ENCODE data around the gene EFCAB6.

The EFCAB6 gene

DNA sequence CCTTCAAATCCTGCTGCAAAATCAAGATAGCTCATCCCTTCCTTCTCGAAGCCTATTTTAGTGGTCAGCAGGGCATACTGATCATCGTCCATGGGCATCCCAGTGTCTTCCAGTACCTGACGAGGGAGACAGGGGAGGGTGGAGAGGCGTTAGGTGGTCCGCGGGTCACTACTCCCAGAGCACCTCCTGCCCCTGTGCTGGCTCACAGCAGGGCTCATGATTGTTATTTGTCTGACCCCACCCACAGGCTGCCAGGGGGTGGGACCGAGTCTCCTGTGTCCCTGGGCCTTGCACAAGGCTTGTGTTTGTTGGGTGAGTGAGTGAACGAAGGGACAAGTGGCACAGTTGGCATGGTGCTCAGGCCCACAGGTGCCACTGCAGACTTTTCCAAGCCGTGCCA, 177.0 kb downstream of the EFCAB6 start:
- no peak for TF ChIP-seq CTCF (IDR thresholded peaks at IDR 0.05; ENCODE audit: low read depth, low read length, missing control alignments)
- no peak for DNase-seq (ENCODE audit: low read depth)
- in situ Hi-C loops (cut with HindIII; ENCODE audit: low sequenced_read_pairs), result no loop called here
- H3K4me3 ChIP-seq (ENCODE audit: low read depth, low read length), result no peak overlapping the region

DNA sequence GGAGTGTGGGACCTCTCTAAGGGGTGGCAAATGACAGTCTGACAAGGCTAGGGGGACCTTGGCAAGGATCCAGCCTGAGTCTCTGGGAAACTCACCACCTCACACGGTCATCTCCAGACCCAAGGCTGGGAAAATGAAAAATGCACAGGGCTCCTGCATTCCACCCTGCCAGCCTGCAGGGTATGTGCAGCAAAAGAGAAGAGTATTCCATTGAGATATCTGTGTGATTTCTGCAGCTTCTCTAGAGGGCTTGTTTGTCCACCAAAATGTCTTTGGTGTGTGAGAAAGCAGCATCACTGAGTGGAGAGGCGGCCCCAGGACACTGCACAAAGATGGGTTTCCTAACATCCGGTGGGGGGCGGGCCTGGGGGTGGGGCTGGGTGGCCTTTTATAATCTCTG, 177.8 kb downstream of the EFCAB6 start:
- TF ChIP-seq CTCF (IDR thresholded peaks at IDR 0.05; ENCODE audit: low read depth, low read length, missing control alignments), result no peak
- in situ Hi-C loops (cut with HindIII; ENCODE audit: low sequenced_read_pairs), result no loop called here
- DNase-seq (ENCODE audit: low read depth), result no peak
- no peak overlapping the region for H3K4me3 ChIP-seq (ENCODE audit: low read depth, low read length)

DNA sequence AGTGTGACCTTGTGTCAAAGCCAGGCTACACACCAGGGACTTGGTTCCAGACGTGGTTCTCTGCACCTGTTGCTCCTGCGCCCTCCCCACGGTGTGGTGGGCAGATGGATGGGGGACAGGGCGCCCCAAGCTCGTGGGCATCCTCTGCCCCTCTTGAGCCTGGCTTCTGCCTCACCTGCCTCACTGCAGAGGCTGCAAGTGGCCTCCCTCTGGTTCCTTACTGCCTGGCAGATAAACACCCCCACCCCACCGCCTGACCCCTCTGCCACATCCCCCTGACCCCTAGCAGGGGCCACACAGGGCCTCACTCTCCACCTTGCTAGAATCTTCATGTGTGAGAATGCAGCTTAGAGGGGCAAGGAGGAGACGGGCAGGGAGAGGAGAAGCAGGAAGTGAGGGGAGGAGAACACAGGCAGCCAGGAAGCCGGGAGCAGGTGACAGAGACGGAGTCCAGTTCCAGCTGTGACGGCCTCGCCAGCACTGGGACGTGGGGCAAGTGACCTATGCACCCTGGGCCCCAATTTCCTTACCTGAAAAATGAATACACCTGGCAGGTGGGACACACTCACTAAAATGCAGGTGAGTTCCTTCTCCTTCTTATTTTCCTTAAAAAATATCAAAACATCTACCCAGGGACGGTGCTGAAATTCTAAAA, 178.3 kb downstream of the EFCAB6 start:
- no peak for TF ChIP-seq CTCF (IDR thresholded peaks at IDR 0.05; ENCODE audit: low read depth, low read length, missing control alignments)
- in situ Hi-C loops (cut with HindIII; ENCODE audit: low sequenced_read_pairs), result no loop called here
- no peak overlapping the region for H3K4me3 ChIP-seq (ENCODE audit: low read depth, low read length)
- DNase-seq (ENCODE audit: low read depth), result no peak

DNA sequence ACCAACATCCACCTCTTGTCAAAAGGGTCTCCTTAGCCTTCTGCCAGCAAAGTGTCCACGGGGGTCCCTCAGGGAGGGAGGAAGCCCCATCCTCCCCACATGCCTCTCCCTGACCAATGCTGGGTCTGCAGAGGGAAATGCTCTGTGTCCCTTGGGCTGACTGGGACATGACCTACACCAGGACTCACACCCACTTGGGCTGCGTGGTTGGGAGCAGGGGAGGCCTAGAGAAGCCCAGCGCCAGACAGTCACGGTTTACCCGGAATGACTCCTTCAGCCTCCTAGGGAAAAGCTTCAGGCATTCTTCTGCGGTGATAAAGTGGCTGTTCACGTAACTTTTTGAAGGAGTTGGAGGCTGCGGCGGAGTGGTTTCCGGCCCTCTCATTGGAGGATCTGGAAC, 180.3 kb downstream of the EFCAB6 start:
- H3K4me3 ChIP-seq (ENCODE audit: low read depth, low read length), result no peak overlapping the region
- DNase-seq (ENCODE audit: low read depth), result no peak
- in situ Hi-C loops (cut with HindIII; ENCODE audit: low sequenced_read_pairs), result no loop called here
- no peak for TF ChIP-seq CTCF (IDR thresholded peaks at IDR 0.05; ENCODE audit: low read depth, low read length, missing control alignments)

DNA sequence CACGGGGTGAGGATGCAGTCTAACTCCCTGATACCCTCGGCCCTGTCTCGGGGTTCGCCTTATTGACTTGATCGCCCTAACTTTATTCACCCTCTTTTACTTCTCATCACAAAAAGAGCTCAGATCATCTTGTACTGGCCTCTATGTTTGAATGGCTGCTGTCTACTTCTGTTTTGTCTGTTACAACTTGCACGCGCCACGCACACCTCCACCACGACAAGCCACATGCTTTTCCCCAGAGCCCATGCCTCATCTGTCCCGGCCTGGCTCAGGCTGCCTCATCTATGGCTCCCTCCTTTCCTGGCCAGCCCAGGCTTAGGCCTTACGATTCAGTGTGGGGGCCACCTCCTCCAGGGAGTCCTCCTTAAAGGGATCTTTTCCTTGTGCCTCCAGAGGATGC, 180.9 kb downstream of the EFCAB6 start:
- no peak overlapping the region for H3K4me3 ChIP-seq (ENCODE audit: low read depth, low read length)
- TF ChIP-seq CTCF (IDR thresholded peaks at IDR 0.05; ENCODE audit: low read depth, low read length, missing control alignments), result no peak
- in situ Hi-C loops (cut with HindIII; ENCODE audit: low sequenced_read_pairs), result no loop called here
- DNase-seq (ENCODE audit: low read depth), result no peak

DNA sequence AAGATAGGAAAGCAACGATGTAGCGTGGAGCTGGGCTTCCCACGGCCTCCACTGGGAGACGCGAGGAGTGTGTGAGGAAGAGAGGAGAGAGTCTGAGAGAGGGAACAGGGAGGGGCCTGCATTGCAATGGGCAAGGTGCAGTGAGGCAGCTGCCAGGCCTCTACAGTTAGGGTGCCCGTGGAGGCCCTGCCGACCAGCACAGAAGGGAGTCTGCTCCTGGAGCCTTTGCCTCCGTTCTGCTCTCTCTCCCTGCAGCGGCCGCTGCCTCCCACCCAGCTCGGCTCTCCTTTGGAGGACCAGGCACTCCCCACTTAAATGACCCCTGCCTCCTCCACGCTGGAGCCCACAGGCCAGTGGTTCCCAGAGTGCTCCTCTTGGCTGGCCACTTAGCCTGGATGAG, 181.7 kb downstream of the EFCAB6 start:
- DNase-seq (ENCODE audit: low read depth), result no peak
- TF ChIP-seq CTCF (IDR thresholded peaks at IDR 0.05; ENCODE audit: low read depth, low read length, missing control alignments), result no peak
- no peak overlapping the region for H3K4me3 ChIP-seq (ENCODE audit: low read depth, low read length)
- in situ Hi-C loops (cut with HindIII; ENCODE audit: low sequenced_read_pairs), result no loop called here

All from astrocyte of the cerebellum (primary cell).